AG04449 (cell line): ENCODE measurements around the gene REPS2.

Source experiments
- CTCF ChIA-PET: fragments of 350-600 bp; formaldehyde crosslinking; extraction: SDS; loops from one replicate; lab custom pipeline; 2021; ENCODE audit warnings: antibody characterized with exemption; lab: Yijun Ruan, JAX
- POLR2A ChIA-PET: fragments of 400-600, 350-600 bp; formaldehyde crosslinking; extraction: SDS; loops from one replicate; lab custom pipeline; 2020; ENCODE audit warnings: antibody characterized with exemption, inconsistent platforms; lab: Yijun Ruan, JAX
- DNase-seq: peaks from one replicate; pipeline ENCODE4 v3.0.0-alpha.2; 2010; ENCODE audit warnings: low read depth, low spot score
- H3K4me3 ChIP-seq: 2 replicates; pipeline ENCODE4 v1.5.1; 2011; ENCODE audit warnings: low read depth, mild to moderate bottlenecking, control low read depth, low read length
- TF ChIP-seq, protein P1 (sequence below): IDR thresholded peaks from one replicate; pipeline ENCODE4 v1.5.1; 2011; ENCODE audit warnings: mild to moderate bottlenecking, moderate library complexity, low read length, control low read depth, inconsistent platforms; ENCODE audit not compliant: insufficient read depth; ENCODE audit errors: missing control alignments

Gene REPS2

DNA sequence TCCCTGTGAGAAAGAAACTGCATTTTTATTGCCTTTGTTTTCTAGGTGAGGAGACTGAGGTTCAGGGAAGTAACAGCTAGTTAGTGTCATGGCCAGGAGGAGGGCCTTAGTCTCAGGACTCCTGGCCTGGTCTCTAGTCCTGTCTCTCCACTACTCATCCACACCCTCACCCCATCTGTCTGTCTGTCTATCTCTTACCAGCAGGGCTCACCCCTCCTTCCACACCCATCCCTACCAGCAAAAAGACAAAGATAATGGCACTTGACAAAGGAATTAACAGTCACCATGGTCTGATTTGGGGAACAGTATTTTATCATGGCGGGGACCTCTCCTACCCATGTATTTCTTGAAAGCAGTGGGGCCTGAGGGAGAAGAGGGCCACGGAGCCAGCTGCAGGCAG lies 125.8 kb downstream of the REPS2 start:
- ChIA-PET CTCF (no interaction called here), POLR2A (no interaction called here)
- TF ChIP-seq, protein P1, sequence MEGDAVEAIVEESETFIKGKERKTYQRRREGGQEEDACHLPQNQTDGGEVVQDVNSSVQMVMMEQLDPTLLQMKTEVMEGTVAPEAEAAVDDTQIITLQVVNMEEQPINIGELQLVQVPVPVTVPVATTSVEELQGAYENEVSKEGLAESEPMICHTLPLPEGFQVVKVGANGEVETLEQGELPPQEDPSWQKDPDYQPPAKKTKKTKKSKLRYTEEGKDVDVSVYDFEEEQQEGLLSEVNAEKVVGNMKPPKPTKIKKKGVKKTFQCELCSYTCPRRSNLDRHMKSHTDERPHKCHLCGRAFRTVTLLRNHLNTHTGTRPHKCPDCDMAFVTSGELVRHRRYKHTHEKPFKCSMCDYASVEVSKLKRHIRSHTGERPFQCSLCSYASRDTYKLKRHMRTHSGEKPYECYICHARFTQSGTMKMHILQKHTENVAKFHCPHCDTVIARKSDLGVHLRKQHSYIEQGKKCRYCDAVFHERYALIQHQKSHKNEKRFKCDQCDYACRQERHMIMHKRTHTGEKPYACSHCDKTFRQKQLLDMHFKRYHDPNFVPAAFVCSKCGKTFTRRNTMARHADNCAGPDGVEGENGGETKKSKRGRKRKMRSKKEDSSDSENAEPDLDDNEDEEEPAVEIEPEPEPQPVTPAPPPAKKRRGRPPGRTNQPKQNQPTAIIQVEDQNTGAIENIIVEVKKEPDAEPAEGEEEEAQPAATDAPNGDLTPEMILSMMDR, result no peak
- H3K4me3 ChIP-seq, result no peak overlapping the region
- DNase-seq, result no peak

DNA sequence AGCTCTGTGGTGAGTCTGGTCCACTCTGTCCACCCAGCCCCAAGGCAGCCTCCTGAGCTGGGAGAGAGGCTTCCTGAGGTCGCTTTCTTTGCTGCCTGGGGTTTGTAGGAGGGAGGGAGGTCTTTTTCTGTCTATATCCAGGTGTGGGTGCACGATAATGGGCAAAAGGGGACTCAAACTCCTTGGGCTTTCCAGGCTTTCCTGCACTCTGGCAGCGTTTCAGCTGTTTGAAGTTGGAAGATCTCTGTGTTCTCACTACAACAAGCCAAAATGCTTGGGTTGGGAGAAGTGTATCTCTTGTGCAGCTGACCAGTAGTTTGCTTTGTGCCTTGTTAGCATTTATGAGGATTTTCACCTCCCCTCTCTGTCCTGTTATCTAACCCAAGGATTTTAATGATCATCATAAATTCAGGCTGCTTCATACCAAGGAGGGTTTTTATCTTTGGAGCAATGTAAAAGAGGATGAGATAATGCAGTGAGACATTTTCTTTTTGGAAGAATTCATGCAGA lies 126.3 kb downstream of the REPS2 start:
- no peak overlapping the region for H3K4me3 ChIP-seq
- CTCF ChIA-PET, result no interaction called here
- POLR2A ChIA-PET, result no interaction called here
- TF ChIP-seq, protein P1, result no peak
- no peak for DNase-seq

DNA sequence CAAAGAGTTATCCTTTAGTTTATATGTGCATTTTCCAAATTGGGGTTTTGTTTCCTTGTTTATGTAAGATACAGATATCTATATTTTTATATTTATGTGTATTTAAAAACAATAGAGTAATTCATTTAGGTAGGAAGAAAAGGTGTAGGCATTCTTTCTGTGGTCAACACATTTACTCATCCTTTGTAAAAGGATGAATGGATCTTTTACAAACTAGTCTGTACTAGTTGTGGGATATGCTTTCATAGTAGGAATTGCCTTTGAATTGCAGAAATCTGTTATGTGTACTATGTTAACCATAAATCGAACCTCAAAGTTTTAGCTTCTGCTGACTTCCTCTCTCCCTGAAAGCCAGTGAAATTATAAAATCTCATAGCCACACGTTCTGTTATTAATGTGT lies 128.5 kb downstream of the REPS2 start:
- POLR2A ChIA-PET, result no interaction called here
- CTCF ChIA-PET, result no interaction called here
- H3K4me3 ChIP-seq, result no peak overlapping the region
- DNase-seq, result no peak
- TF ChIP-seq, protein P1, result no peak

DNA sequence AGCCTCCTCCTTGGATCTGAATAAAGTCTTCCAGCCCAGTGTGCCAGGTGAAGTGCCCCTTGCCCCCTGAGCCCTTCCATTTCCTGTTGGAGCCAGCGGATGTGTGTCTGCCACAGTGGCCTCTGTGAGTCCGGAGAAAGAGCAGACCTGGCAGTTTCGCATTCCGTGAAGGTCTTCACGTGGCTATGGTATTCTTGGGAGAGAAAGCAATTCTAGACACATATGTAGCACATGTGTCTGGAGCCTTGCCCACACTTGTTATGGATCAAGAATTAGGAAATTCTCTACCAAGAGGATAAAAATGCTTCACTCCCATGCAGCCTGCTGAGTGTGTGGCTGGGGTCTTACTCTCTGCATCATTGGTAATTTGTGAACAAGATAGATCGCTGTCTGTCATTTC lies 130.9 kb downstream of the REPS2 start:
- CTCF ChIA-PET, result no interaction called here
- TF ChIP-seq, protein P1, result no peak
- DNase-seq, result no peak
- H3K4me3 ChIP-seq, result no peak overlapping the region
- POLR2A ChIA-PET, result no interaction called here

DNA sequence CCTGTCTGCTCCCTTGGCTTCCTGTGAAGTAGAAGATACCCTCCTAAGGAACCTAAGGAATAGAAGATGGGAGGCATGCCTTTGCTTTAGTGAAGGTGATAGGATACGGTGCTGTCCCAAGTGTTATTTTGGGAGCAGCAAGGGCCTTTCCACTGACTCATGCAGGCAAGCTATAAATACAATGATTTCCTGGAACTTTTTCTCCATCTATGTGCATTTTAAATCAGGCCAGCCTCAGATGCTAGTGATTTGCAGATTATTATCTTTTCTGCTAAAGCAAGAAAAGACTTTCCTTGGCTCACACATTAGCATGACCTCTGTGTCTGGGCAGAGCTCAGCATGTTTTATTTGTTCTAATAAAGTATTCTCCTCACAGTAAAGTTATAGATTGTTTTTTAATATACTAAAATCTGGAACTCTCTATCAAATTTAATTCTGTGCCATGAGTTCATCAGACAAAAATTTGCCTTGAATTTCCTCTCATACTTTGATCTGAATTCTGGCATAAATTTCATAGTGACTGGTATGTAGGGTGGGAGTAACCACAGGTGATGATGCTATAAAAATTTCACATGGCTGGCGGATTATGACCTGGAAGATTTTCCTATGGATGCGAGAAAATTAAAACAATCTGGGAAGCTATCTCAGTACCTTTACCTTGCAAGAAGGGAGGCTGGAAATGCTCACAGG lies 131.7 kb downstream of the REPS2 start:
- TF ChIP-seq, protein P1, result no peak
- CTCF ChIA-PET, result interaction anchor here (1.0 kb wide), 1 partner anchor 11 kb away, joined by 3 read pairs; no protein-coding TSS in a partner anchor
- no peak for DNase-seq
- POLR2A ChIA-PET, result no interaction called here
- no peak overlapping the region for H3K4me3 ChIP-seq

DNA sequence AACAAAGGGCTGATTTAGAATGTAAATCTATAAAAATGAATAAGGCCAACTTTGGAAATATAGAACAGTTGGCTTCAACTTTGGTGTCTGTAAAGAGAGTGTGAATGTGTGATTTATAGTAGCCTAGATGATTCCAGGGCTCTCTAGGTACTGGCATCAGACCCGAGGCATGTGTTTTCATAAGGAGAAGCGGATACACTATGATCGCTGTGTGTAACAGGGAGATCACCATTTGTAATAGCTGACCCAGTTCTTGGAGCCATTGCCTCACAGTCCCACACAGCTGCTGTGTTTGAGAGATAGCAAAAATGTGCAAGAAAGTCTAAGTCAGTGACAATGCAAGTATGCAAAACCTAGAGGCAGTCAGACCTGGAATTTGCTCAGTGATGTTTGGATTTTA lies 135.1 kb downstream of the REPS2 start:
- H3K4me3 ChIP-seq, result no peak overlapping the region
- POLR2A ChIA-PET, result no interaction called here
- CTCF ChIA-PET, result interaction anchor here (2.4 to 2.8 kb wide), 2 partner anchors 199 to 255 kb away, joined by 6 to 11 read pairs; no protein-coding TSS in a partner anchor
- no peak for DNase-seq
- TF ChIP-seq, protein P1, result no peak
